Stimulated activated CD8-positive, alpha-beta memory T cell treated with anti-CD3 and anti-CD28 coated beads, Interleukin-4, amount 100 ng/mL, for 1 hour (primary cell): ENCODE data around the gene LRRC18.

ENCODE experiments used
- DNase-seq, 2 donors: peaks; one replicate each; pipeline ENCODE4 v3.0.0-alpha.2; 2020; ENCODE audit warnings: low read depth in 2 of 2, low spot score in 1 of 2

The LRRC18 gene

GRCh38 chr10:48923748-48924147 lies 15.9 kb downstream of the LRRC18 start:
- no peak for DNase-seq

- DNase-seq = no peak
Measured at GRCh38 chr10:48913674-48914073, 26.0 kb downstream of the LRRC18 start.

- no peak for DNase-seq
Measured at GRCh38 chr10:48910548-48910947, 29.1 kb downstream of the LRRC18 start.

- DNase-seq = no peak
Measured at GRCh38 chr10:48907730-48908129, 31.9 kb downstream of the LRRC18 start.

- no peak for DNase-seq
Measured at GRCh38 chr10:48906841-48907240, 32.8 kb downstream of the LRRC18 start.

GRCh38 chr10:48905311-48905710 lies 34.3 kb downstream of the LRRC18 start:
- DNase-seq = no peak

- DNase-seq = no peak
Measured at GRCh38 chr10:48904861-48905260, 34.8 kb downstream of the LRRC18 start.

GRCh38 chr10:48903151-48903550 lies 36.5 kb downstream of the LRRC18 start:
- DNase-seq = no peak

GRCh38 chr10:48902096-48902495 lies 37.5 kb downstream of the LRRC18 start:
- no peak for DNase-seq

- no peak for DNase-seq
Measured at GRCh38 chr10:48901319-48901718, 38.3 kb downstream of the LRRC18 start.

GRCh38 chr10:48900371-48900801 lies 39.3 kb downstream of the LRRC18 start:
- DNase-seq = no peak

GRCh38 chr10:48899781-48900180 lies 39.9 kb downstream of the LRRC18 start:
- DNase-seq = no peak

GRCh38 chr10:48898426-48898825 lies 41.2 kb downstream of the LRRC18 start:
- no peak for DNase-seq

- DNase-seq = no peak
Measured at GRCh38 chr10:48897441-48897790, 42.2 kb downstream of the LRRC18 start.

GRCh38 chr10:48896756-48897440 lies 42.7 kb downstream of the LRRC18 start:
- no peak for DNase-seq

- no peak for DNase-seq
Measured at GRCh38 chr10:48895803-48896195, 43.8 kb downstream of the LRRC18 start.

GRCh38 chr10:48894911-48895802 lies 44.5 kb downstream of the LRRC18 start:
- no peak for DNase-seq

- DNase-seq = no peak
Measured at GRCh38 chr10:48890888-48891850, 48.5 kb downstream of the LRRC18 start.

GRCh38 chr10:48887982-48888381 lies 51.7 kb downstream of the LRRC18 start:
- no peak for DNase-seq

- DNase-seq = no peak
Measured at GRCh38 chr10:48885376-48885775, 54.3 kb downstream of the LRRC18 start.
